NB4 (cell line): Measurements from ENCODE around the gene ITGB7.

Experiments
- POLR2A ChIP-seq: IDR thresholded peaks from 2 replicates; pipeline ENCODE4 v1.6.1; 2011; ENCODE audit warnings: mild to moderate bottlenecking; ENCODE audit not compliant: insufficient read length; ENCODE audit errors: extremely low read depth
- TF ChIP-seq, protein P1 (sequence below): IDR thresholded peaks from one replicate; pipeline ENCODE4 v1.5.1; 2012; ENCODE audit warnings: low read depth, low read length

DNA sequence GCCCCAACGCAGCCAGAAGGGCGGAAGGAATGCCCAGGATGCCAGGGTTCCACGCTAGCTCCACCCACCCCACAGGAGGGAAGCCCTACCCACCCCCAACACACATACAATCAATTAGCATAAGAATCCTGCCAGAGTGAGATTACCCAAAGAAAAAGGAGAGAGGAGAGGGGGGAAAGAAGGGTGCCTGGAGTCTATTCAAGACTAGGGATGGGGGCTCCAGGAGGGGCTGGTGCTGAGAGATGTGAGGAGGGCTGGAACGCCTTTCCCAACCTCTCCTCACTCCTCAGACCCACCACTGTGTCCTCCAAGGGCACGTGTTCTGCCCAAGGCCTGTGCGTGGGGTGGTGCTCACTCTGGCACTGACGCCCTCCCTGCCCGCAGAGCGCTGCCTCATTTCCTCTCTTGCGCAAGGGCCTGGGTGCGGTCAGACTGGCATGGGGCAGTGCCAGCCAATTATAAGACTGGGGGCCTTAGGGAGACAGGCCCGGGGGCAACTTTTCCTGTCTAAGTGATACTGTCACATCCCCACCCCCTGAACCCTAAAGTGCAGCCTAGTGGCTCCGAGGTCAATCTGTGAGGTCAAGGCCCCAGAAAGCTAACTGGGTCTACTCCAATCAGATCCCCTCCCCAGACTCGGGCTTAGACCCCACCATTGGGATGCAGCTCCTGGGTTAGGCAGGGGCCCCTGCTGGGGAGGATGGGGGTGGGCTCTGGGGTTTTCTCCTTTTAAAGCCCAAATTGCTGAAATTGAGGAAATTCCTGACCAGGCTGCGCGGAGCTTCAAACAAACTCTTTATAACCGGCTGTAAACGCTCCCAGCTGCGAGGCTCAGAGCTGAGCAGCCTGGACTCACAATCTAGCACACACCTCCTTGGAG lies 10.2 kb upstream of the ITGB7 start:
- TF ChIP-seq, protein P1, sequence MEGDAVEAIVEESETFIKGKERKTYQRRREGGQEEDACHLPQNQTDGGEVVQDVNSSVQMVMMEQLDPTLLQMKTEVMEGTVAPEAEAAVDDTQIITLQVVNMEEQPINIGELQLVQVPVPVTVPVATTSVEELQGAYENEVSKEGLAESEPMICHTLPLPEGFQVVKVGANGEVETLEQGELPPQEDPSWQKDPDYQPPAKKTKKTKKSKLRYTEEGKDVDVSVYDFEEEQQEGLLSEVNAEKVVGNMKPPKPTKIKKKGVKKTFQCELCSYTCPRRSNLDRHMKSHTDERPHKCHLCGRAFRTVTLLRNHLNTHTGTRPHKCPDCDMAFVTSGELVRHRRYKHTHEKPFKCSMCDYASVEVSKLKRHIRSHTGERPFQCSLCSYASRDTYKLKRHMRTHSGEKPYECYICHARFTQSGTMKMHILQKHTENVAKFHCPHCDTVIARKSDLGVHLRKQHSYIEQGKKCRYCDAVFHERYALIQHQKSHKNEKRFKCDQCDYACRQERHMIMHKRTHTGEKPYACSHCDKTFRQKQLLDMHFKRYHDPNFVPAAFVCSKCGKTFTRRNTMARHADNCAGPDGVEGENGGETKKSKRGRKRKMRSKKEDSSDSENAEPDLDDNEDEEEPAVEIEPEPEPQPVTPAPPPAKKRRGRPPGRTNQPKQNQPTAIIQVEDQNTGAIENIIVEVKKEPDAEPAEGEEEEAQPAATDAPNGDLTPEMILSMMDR = no peak
- no peak for TF ChIP-seq POLR2A
